Measurements from ENCODE around the gene ZFX.

Gene ZFX

GRCh38 chrX:24243692-24244091 is 94.2 kb downstream of the ZFX start:
- no peak overlapping the region for H3K4me3 ChIP-seq (ENCODE audit: low read length)
- TF ChIP-seq CTCF (conservative IDR thresholded peaks at IDR 0.05; ENCODE audit: low read depth, low read length) = no peak
- no peak for DNase-seq (ENCODE audit: low read depth)

GRCh38 chrX:24245202-24245601 is 95.7 kb downstream of the ZFX start:
- no peak overlapping the region for H3K4me3 ChIP-seq (ENCODE audit: low read length)
- TF ChIP-seq CTCF (conservative IDR thresholded peaks at IDR 0.05; ENCODE audit: low read depth, low read length) = no peak
- DNase-seq (ENCODE audit: low read depth) = peak; percentile 89

- no peak for TF ChIP-seq CTCF (conservative IDR thresholded peaks at IDR 0.05; ENCODE audit: low read depth, low read length)
- DNase-seq (ENCODE audit: low read depth) = no peak
- no peak overlapping the region for H3K4me3 ChIP-seq (ENCODE audit: low read length)
These were observed 98.5 kb downstream of the ZFX start for GRCh38 chrX:24248042-24248441.

GRCh38 chrX:24253030-24253429 is 103.5 kb downstream of the ZFX start:
- no peak for DNase-seq (ENCODE audit: low read depth)
- H3K4me3 ChIP-seq (ENCODE audit: low read length) = no peak overlapping the region
- TF ChIP-seq CTCF (conservative IDR thresholded peaks at IDR 0.05; ENCODE audit: low read depth, low read length) = no peak

- DNase-seq (ENCODE audit: low read depth) = no peak
- no peak for TF ChIP-seq CTCF (conservative IDR thresholded peaks at IDR 0.05; ENCODE audit: low read depth, low read length)
- H3K4me3 ChIP-seq (ENCODE audit: low read length) = no peak overlapping the region
These were observed 103.9 kb downstream of the ZFX start for GRCh38 chrX:24253469-24253868.

GRCh38 chrX:24257011-24257410 is 107.5 kb downstream of the ZFX start:
- no peak for DNase-seq (ENCODE audit: low read depth)
- H3K4me3 ChIP-seq (ENCODE audit: low read length) = no peak overlapping the region
- TF ChIP-seq CTCF (conservative IDR thresholded peaks at IDR 0.05; ENCODE audit: low read depth, low read length) = no peak

GRCh38 chrX:24259544-24260240 is 110.2 kb downstream of the ZFX start:
- peak; percentile 29 for DNase-seq (ENCODE audit: low read depth)
- H3K4me3 ChIP-seq (ENCODE audit: low read length) = no peak overlapping the region
- peak; percentile 81 for TF ChIP-seq CTCF (conservative IDR thresholded peaks at IDR 0.05; ENCODE audit: low read depth, low read length)

All from retinal pigment epithelial cell (primary cell).